Stomach (tissue), 9 donors: ENCODE measurements around the gene FGF14. TPM values are rescaled to one million over a fixed set of nuclear protein-coding genes. Genes with fewer than 3 reads are reported as not detected.

Source experiments
- DNase-seq, 2 donors: peaks; one replicate each; pipeline versions ENCODE4 v3.0.0 to v3.0.0-alpha.2; 2013 to 2019
- H3K27ac ChIP-seq, 5 donors: fragments of 200-600 bp in 4 of 5; sonication (generic) in 4 of 5; one replicate each; pipeline ENCODE4 v1.5.1; 2013 to 2019; ENCODE audit warnings: mild to moderate bottlenecking in 1 of 5, moderate library complexity in 1 of 5
- H3K27me3 ChIP-seq, 3 donors: fragments of 200-600 bp; sonication (generic); one replicate each; pipeline ENCODE4 v1.5.1; 2017 to 2019; ENCODE audit warnings: mixed run types in 1 of 3
- H3K36me3 ChIP-seq, 4 donors: fragments of 200-600 bp; sonication (generic); 1 replicate in 3 of 4; 2 replicates in 1 of 4; pipeline ENCODE4 v1.5.1; 2016 to 2019
- H3K4me1 ChIP-seq, 4 donors: fragments of 200-600 bp; sonication (generic); one replicate each; pipeline ENCODE4 v1.5.1; 2016 to 2019
- H3K4me3 ChIP-seq, 4 donors: fragments of 200-600 bp; sonication (generic) in 3 of 4; one replicate each; pipeline ENCODE4 v1.5.1; 2016 to 2019; ENCODE audit warnings: mild to moderate bottlenecking in 1 of 4
- H3K9me3 ChIP-seq, 4 donors: fragments of 200-600 bp; sonication (generic); one replicate each; pipeline ENCODE4 v1.5.1; 2016 to 2019
- EP300 ChIP-seq: sonication (generic); formaldehyde crosslinking; IDR thresholded peaks from one replicate; pipeline ENCODE4 v1.6.1; 2017; ENCODE audit warnings: antibody characterized with exemption
- POLR2A ChIP-seq, 4 donors: fragments of 450-650 bp; IDR thresholded peaks; one replicate each; pipeline ENCODE4 v1.6.1; 2016; ENCODE audit warnings: antibody characterized with exemption in 4 of 4, control low read depth in 2 of 4, mild to moderate bottlenecking in 1 of 4, moderate library complexity in 1 of 4
- POLR2AphosphoS5 ChIP-seq, 3 donors: sonication (generic); formaldehyde crosslinking; IDR thresholded peaks; one replicate each; pipeline ENCODE4 v1.6.1; 2016; ENCODE audit warnings: antibody characterized with exemption in 3 of 3
- WGBS, 5 donors: extraction: QIAGEN DNeasy Blood & Tissue Kit in 3 of 5; methylation state at CpG; one replicate each; pipeline versions ENCODE4 v1.1.5 to v1.1.7; 2013 to 2018; 5-methylcytosine and 5-hydroxymethylcytosine counted together
- intact Hi-C: fragments of 100-400 bp; cut with DNase I; formaldehyde crosslinking; loops from one replicate; pipeline ENCODE4 v1.15.1; 2023; ENCODE audit warnings: low total_unique reads
- polyA plus RNA-seq, 3 donors: library from polyadenylated mRNA; stranded (reverse); fragments of 200-250 nt; gene quantifications; one replicate each; pipeline ENCODE4 v1.2.3, GENCODE V29; 2013
- total RNA-seq, 5 donors: library from RNA; depleted of rRNA; stranded (reverse); fragments of >200 nt; gene quantifications; one replicate each; pipeline versions ENCODE4 v1.1.0 to v1.2.3, GENCODE V29; 2014 to 2016
- TF ChIP-seq, protein P1 (sequence below), 7 experiments: fragments of 450-650 bp in 4 of 7; fragments of 200-600 bp in 3 of 7; sonication (generic) in 3 of 7; IDR thresholded peaks; one replicate each; pipeline ENCODE4 v1.5.1; 2016 to 2019; ENCODE audit warnings: antibody characterized with exemption in 7 of 7, control low read depth in 2 of 7, mild to moderate bottlenecking in 1 of 7
- donor health status: healthy with polysubstance abuse.
- donor health status: Bipolar disorder and iron deficiency.
- donor health status: healthy.

FGF14 gene
- total and polyA plus RNA-seq, 8 donors, result 0.08 to 6.6 (median 0.54) TPM

- no peak for DNase-seq
- intact Hi-C loops, result no loop called here
- H3K9me3 ChIP-seq, result no peaks in the 10 kb centered on the region
Measured at GRCh38 chr13:101949681-101950080, 452.2 kb downstream of the FGF14 start.

GRCh38 chr13:101946401-101946800 lies 455.4 kb downstream of the FGF14 start:
- no peak overlapping the region for H3K4me3 ChIP-seq
- no peak for DNase-seq
- no peaks in the 10 kb centered on the region for H3K36me3 ChIP-seq
- H3K9me3 ChIP-seq, result no peaks in the 10 kb centered on the region
- intact Hi-C loops, result no loop called here
- H3K27me3 ChIP-seq, result no peaks in the 10 kb centered on the region
- H3K4me1 ChIP-seq, result no peaks in the 10 kb centered on the region
- TF ChIP-seq, protein P1, sequence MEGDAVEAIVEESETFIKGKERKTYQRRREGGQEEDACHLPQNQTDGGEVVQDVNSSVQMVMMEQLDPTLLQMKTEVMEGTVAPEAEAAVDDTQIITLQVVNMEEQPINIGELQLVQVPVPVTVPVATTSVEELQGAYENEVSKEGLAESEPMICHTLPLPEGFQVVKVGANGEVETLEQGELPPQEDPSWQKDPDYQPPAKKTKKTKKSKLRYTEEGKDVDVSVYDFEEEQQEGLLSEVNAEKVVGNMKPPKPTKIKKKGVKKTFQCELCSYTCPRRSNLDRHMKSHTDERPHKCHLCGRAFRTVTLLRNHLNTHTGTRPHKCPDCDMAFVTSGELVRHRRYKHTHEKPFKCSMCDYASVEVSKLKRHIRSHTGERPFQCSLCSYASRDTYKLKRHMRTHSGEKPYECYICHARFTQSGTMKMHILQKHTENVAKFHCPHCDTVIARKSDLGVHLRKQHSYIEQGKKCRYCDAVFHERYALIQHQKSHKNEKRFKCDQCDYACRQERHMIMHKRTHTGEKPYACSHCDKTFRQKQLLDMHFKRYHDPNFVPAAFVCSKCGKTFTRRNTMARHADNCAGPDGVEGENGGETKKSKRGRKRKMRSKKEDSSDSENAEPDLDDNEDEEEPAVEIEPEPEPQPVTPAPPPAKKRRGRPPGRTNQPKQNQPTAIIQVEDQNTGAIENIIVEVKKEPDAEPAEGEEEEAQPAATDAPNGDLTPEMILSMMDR (IDR thresholded peaks at IDR 0.05), result no peak
- TF ChIP-seq EP300, result no peak
- TF ChIP-seq POLR2AphosphoS5 (IDR thresholded peaks at IDR 0.05), result no peak
- TF ChIP-seq POLR2A (IDR thresholded peaks at IDR 0.05), result no peak
- no peak overlapping the region for H3K27ac ChIP-seq

More at GRCh38 chr13:101949681-101950080, 452.2 kb downstream of the FGF14 start:
- H3K36me3 ChIP-seq, result no peaks in the 10 kb centered on the region
- no peak for TF ChIP-seq POLR2A (IDR thresholded peaks at IDR 0.05)
- no peak for TF ChIP-seq EP300
- TF ChIP-seq POLR2AphosphoS5 (IDR thresholded peaks at IDR 0.05), result no peak
- TF ChIP-seq, protein P1 (IDR thresholded peaks at IDR 0.05), result no peak
- no peak overlapping the region for H3K4me3 ChIP-seq
- no peak overlapping the region for H3K27ac ChIP-seq
- H3K4me1 ChIP-seq, result no peaks in the 10 kb centered on the region
- H3K27me3 ChIP-seq, result no peaks in the 10 kb centered on the region

GRCh38 chr13:101945435-101945834 lies 456.4 kb downstream of the FGF14 start:
- Histone ChIP-seq H3K27me3 (no peaks in the 10 kb centered on the region), H3K4me1 (no peaks in the 10 kb centered on the region), H3K4me3 (no peak overlapping the region), H3K27ac (no peak overlapping the region), H3K9me3 (no peaks in the 10 kb centered on the region), H3K36me3 (no peaks in the 10 kb centered on the region)
- intact Hi-C loops, result no loop called here
- 59 to 70% (median 63%) methylated on average over 6 of the region's 6 CpGs for WGBS, 5 donors
- no peak for DNase-seq
- TF ChIP-seq, protein P1 (IDR thresholded peaks at IDR 0.05), result no peak
- TF ChIP-seq POLR2AphosphoS5 (IDR thresholded peaks at IDR 0.05), result no peak
- TF ChIP-seq POLR2A (IDR thresholded peaks at IDR 0.05), result no peak
- TF ChIP-seq EP300, result no peak

- no peak for DNase-seq
- Histone ChIP-seq H3K4me1 (no peaks in the 10 kb centered on the region), H3K27ac (no peak overlapping the region), H3K36me3 (no peaks in the 10 kb centered on the region), H3K9me3 (no peaks in the 10 kb centered on the region), H3K4me3 (no peak overlapping the region), H3K27me3 (no peaks in the 10 kb centered on the region)
- 29 to 38% (median 35%) methylated on average over 2 of the region's 2 CpGs for WGBS, 5 donors
- intact Hi-C loops, result loop anchor here (5.0 kb wide), 1 partner anchor 513 kb away; no protein-coding TSS in a partner anchor
- TF ChIP-seq, protein P1 (IDR thresholded peaks at IDR 0.05), result no peak
- TF ChIP-seq POLR2AphosphoS5 (IDR thresholded peaks at IDR 0.05) (no peak), POLR2A (IDR thresholded peaks at IDR 0.05) (no peak), EP300 (no peak)
Measured at GRCh38 chr13:101944521-101944920, 457.3 kb downstream of the FGF14 start.
